Hematopoietic multipotent progenitor cell treated with erythropoietin and hydrocortisone succinate and interleukin-3 and kit ligand, for 17 days (in vitro differentiated cells): ENCODE data around the gene PCDH9.

Experiments used
- DNase-seq: peaks from one replicate; pipeline ENCODE4 v3.0.0-alpha.2; 2015; ENCODE audit warnings: low spot score

PCDH9 gene

GRCh38 chr13:66520511-66521355 is 709.4 kb downstream of the PCDH9 start:
- no peak for DNase-seq

GRCh38 chr13:66519259-66519658 is 710.9 kb downstream of the PCDH9 start:
- no peak for DNase-seq

DNA sequence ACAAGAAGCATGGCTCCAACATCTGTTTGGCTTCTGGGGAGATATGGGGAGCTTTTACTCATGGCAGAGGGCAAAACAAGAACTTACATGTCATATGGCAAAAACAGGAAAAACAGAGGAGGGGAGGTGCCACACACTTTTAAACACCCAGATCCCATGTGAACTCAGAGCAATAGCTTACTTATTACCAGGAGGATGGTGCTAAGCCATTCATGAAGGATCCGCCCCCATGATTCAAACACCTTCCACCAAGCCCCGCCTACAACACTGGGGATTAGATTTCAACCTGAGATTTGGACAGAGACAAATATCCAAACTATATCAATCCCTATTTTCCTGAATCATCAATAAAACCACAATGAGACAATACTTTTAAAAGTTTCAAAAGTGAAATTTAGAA is 712.1 kb downstream of the PCDH9 start:
- no peak for DNase-seq

GRCh38 chr13:66513728-66514127 is 716.4 kb downstream of the PCDH9 start:
- no peak for DNase-seq

DNA sequence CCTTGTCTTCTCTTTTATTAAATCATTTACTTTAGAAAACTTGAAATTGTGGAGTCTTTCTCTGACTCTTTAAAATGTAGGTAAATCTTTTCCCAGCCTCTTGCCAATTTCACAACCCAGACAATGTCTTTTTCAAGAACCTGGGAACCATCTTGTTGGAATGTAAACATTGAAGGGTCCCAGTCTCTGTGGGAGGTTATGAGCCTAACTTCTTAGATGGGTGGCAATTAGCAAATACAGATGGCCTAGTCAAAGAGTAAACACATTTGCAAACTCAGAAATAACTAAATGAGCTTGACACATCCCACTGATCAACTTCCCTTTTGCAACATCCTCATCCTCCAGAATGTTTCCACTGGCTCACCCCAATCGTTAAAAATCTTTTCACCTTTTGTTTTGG is 721.0 kb downstream of the PCDH9 start:
- no peak for DNase-seq

DNA sequence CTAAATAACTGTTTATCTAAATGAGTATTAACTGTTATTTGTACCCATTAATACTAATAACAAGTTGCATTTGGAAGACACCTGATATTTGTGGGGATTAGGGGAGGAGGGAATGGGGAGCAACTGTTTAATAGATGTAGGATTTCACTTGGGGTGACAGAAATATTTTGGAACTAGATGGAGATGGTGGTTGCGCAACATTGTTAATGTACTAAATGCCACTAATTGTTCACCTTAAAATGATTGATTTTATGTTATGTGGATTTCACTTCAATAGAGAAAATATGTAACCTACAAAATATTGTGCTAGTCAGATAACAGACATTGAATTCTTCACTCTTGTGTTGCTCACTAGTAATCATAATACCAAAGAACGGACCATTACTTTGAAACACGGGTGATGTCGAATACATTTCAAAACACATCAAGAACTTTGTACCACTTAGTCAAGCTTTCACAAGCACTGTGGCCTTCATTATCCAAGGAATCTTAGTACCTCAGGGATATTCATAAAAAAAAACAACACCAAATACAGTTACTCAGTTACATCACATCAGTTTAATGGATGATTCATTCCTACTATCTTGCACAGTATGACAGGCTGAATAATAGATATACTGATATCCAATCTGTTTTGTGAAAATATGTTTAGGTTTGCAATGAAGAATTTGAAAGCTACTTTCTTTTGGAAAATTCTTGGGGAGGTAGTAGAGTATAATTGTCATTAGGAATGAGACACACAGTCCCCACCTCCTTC is 721.8 kb downstream of the PCDH9 start:
- no peak for DNase-seq

DNA sequence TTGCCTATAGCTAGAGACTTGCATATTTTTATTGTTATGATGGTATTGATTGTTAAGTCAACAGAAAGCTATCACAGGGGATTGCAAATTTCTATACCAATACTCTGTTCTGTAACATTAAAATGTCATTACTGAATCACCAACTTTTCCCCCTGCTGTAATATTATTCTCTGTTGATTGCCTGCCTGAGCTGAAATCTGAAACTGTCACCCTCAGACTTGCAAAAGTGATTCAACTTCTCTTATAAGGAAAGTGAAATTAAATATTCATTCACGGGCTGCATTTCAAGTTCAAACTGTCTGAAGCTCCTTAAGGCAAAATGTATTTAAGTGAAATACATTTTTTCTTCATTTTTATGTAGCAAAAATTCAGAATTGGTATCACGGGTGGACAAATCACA is 723.2 kb downstream of the PCDH9 start:
- no peak for DNase-seq

DNA sequence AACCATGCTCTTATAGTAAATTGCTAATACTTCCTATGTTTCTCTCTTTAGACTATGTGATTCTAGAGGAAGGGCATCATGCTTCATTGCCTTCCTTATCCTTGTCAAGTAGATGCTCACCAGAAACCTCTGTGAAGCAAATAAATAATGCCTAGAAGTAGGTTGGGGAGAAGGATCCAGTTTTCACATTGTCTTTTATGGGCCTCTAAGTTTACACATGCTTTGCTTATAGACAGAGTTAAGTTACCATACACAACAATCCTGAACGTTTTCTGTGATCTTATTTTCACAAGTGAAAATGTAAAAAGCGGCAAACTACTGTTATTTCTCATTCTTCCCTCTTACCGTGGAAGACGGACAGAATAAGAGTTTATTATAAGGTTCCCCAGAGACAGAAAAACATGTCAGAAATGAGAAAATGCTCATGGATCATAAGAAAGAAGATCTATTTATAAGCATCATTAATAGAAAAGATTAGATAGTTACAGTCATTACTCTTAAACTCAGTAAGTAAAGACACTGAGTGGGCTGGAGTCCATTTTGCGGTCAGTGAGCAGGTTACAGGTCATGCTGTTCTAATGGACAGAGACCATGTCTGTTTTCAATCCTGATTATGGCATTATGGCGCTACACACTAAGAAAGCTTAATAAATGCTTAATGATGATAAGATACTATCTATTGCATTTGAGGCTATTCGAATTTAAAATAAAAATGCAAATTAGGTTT is 723.9 kb downstream of the PCDH9 start:
- no peak for DNase-seq

GRCh38 chr13:66503890-66504289 is 726.2 kb downstream of the PCDH9 start:
- no peak for DNase-seq

DNA sequence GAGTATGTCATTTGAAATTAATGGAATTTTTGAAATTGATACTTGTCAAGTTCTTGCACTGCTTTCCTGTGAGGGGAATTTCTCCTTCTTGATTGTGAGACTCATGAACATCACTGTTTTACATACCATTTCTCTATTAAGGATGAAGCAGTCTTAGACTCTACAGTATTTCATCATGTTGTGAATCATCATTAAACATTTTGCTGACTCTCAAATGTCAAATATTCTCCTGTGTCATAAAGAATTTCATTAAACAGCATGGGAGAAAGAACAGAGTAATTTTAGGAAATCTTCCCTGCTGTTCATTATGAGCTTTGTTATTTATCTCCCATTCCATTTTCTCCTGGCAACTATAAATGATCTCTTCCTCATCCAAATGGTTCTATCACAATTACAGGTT is 729.0 kb downstream of the PCDH9 start:
- DNase-seq: no peak

GRCh38 chr13:66492479-66492878 is 737.7 kb downstream of the PCDH9 start:
- DNase-seq: no peak

GRCh38 chr13:66491251-66491650 is 738.9 kb downstream of the PCDH9 start:
- DNase-seq: no peak

DNA sequence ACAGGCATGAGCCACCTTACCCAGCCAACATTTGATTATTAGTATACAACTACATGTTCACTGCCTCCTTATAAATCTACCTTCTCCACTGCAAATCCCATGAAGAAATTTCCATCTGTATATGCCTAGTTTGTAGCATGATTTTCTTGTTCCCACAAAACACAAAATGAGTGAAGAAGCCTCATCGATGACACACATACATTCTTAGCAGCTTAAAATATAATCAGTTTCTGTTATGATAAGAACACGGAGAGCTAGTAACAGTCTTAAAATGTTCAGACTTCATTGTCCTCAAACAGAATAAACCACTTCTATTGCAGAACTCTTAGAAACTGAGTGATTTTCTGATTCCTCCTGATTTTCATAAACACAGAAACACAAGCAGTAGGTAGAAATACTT is 740.5 kb downstream of the PCDH9 start:
- no peak for DNase-seq

DNA sequence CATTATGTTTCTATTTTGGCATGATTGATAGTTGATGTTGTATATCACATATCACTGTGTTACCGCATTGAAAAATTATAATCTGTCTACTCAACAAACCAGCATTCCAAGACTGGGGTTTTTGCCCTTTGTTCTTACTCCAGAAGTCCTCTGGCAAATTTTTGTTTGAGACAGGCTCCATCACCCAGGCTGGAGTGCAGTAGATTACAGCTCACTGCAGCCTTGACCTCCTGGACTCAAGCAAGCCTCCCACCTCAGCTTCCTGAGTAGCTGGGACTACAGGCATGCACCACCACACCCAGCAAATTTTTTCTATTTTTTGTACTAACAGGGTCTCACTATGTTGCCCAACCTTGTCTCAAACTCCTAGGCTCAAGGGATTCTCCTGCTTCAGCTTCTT is 741.0 kb downstream of the PCDH9 start:
- no peak for DNase-seq

DNA sequence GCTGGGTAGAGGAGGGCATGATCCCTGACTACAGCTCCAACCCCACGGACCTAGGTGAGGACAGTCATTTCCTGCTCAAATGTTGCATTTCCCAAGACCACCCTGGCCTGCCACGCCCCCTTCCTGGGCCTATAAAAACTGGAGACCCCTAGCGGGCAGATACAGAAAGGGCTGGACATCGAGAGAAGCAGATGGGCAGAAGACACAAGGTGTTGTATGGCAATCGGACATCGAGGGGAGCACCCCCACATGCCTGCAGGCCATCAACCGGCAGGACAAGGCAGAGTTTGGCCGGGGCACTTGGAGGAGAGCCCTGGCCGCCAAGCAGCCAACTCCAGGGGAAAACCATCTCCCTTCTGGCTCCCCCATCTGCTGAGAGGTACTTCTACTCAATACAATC is 746.4 kb downstream of the PCDH9 start:
- DNase-seq: no peak

DNA sequence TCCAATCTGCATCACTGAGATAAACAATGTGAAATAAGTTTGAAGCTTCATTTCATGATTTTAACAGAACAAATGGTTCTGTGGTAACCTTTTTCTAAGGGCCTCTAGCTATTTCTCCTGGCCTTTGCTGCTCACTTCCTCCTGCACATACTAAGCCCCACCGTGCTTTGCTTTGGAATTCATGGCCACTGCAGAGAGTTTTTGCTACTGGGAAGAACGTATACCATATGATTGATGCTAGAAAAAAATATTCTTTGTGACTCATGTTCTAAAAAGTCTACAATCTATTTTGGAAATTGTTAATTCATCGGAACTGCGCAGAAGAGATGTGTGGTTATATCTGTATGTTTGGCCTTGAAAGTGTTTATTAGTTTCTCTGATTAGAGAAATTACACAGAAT is 747.3 kb downstream of the PCDH9 start:
- DNase-seq: no peak

DNA sequence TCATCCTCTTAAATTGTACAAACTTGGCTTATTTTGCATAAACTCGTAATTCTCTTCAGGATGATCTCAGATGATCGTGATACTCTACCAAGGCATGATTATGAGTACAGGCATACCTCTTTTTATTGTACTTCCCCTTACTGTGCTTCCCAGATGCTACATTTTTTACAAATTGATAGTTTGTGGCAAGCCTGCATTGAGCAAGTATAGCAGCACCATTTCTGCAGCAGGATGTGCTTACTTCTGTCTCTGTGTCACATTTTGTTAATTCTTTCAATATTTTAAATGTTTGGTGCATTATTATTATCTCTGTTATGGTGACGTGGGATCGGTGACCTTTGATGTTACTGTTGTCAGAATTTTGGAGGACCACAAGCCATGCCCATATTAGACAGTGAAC is 752.3 kb downstream of the PCDH9 start:
- no peak for DNase-seq

DNA sequence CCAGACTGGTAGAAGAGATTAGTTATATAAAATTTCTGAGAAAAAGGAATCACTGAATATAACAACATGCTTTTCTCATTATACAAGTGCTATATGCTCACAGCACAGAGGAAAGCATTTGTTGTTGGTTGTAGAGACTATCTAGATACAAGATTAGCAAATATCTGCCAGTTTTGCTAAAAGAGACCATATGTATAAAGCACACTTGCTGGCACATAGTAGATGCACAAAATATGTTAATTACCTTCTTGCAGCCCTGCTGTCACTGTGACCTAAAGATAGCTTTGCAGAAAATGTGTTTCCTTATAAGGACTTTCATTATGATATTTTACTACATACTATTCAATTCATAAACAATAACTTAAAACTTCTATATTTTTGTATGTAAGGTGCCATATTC is 755.1 kb downstream of the PCDH9 start:
- DNase-seq: no peak

DNA sequence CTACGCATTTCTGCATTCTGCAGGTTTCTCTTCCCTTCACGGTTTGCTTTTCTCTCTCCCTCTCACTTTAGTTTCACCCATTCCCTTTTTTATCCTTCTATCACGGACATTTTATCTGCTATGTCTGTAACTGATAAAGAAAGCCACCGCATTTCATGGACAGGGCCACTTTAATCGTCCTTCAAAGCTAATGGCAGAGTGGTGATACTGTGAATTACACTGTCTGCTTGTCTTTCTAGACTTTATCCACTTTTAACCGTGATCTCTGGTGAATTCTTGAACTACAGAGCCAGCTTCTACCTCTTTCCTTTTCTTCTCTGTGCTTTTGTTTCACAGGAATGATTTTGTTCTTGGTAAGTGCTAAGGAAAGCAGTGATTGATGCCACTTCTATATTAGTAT is 760.4 kb downstream of the PCDH9 start:
- no peak for DNase-seq

DNA sequence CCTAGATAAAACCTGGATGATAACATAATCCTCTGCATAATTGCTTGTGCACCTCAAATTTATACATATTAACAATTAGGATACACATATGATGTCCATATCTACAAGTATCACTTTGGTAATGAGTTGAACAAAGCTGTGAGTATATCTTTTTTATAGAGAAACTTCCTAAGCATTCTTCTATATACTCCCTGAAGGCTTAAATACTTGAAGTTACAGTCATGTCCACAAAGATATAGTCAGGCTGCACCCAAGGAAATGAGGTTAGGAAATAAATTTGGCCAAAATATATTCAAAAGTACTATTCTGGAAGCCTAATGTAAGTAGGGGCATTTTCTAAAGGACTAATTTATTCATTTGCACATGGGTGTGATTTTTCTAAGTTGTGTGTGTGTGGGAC is 761.5 kb downstream of the PCDH9 start:
- DNase-seq: no peak

- no peak for DNase-seq
Observed at GRCh38 chr13:66462187-66462586, 767.9 kb downstream of the PCDH9 start.

- DNase-seq: no peak
Observed at GRCh38 chr13:66461021-66461420, 769.1 kb downstream of the PCDH9 start.

- DNase-seq: no peak
Observed at GRCh38 chr13:66459634-66460033, 770.5 kb downstream of the PCDH9 start.
